T-helper 1 cell treated with Interleukin-12 subunit alpha and Interleukin-12 subunit beta and Interleukin-4 antibody, amounts not matched to agents 30 μg/mL and 1 μg/mL, for 36 hours (primary cell): ENCODE data around the gene CLPTM1L.

ENCODE experiments used
- H3K27ac Mint-ChIP-seq: one replicate; pipeline ENCODE4 v1.8.0; 2021; ENCODE audit warnings: mild to moderate bottlenecking, mixed read lengths
- H3K27me3 Mint-ChIP-seq: one replicate; pipeline ENCODE4 v1.8.0; 2021; ENCODE audit warnings: low read depth, mixed read lengths
- H3K36me3 Mint-ChIP-seq: one replicate; pipeline ENCODE4 v1.8.0; 2021; ENCODE audit warnings: low read depth, mixed read lengths
- H3K4me1 Mint-ChIP-seq: one replicate; pipeline ENCODE4 v1.8.0; 2021; ENCODE audit warnings: low read depth, mixed read lengths
- H3K4me3 Mint-ChIP-seq: one replicate; pipeline ENCODE4 v1.8.0; 2021; ENCODE audit warnings: mild to moderate bottlenecking, moderate library complexity, mixed read lengths
- H3K9me3 Mint-ChIP-seq: one replicate; pipeline ENCODE4 v1.8.0; 2021; ENCODE audit warnings: mixed read lengths

CLPTM1L gene

DNA sequence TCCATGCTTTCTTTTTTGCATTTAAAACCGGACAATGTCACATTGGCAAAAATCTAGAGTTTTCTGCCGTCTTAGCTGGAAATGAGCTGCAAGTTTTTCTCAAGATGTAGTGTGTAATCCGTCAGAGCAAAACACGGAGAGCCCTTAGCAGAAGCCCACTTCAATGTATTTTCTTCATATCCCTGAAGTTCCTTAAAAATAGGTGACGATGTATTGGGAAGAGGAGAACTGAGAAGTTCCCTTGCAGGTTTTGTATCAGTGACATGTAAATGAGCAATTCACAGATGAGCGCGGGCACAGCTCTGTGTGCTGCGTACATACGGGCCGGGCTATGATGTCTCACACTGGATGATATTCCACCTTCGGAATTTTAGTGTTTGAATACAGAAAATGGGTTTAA is 14.8 kb upstream of the CLPTM1L start:
- Mint-ChIP-seq H3K27ac (no peak overlapping the region), H3K27me3 (peaks cover 3% of the 10 kb centered on the region), H3K36me3 (no peaks in the 10 kb centered on the region)

GRCh38 chr5:1359031-1359645 is 14.2 kb upstream of the CLPTM1L start:
- no peaks in the 10 kb centered on the region for H3K9me3 Mint-ChIP-seq
- H3K4me1 Mint-ChIP-seq, result no peaks in the 10 kb centered on the region
- no peak overlapping the region for H3K27ac Mint-ChIP-seq
- H3K36me3 Mint-ChIP-seq, result no peaks in the 10 kb centered on the region
- peaks cover 8% of the 10 kb centered on the region for H3K27me3 Mint-ChIP-seq
- no peak overlapping the region for H3K4me3 Mint-ChIP-seq

More for the DNA sequence above, 14.8 kb upstream of the CLPTM1L start:
- Mint-ChIP-seq H3K4me3 (no peak overlapping the region), H3K4me1 (no peaks in the 10 kb centered on the region), H3K9me3 (no peaks in the 10 kb centered on the region)

GRCh38 chr5:1358726-1359025 is 13.8 kb upstream of the CLPTM1L start:
- H3K27me3 Mint-ChIP-seq, result peaks cover 8% of the 10 kb centered on the region
- H3K36me3 Mint-ChIP-seq, result no peaks in the 10 kb centered on the region
- no peak overlapping the region for H3K4me3 Mint-ChIP-seq
- no peaks in the 10 kb centered on the region for H3K4me1 Mint-ChIP-seq
- no peaks in the 10 kb centered on the region for H3K9me3 Mint-ChIP-seq
- H3K27ac Mint-ChIP-seq, result no peak overlapping the region

DNA sequence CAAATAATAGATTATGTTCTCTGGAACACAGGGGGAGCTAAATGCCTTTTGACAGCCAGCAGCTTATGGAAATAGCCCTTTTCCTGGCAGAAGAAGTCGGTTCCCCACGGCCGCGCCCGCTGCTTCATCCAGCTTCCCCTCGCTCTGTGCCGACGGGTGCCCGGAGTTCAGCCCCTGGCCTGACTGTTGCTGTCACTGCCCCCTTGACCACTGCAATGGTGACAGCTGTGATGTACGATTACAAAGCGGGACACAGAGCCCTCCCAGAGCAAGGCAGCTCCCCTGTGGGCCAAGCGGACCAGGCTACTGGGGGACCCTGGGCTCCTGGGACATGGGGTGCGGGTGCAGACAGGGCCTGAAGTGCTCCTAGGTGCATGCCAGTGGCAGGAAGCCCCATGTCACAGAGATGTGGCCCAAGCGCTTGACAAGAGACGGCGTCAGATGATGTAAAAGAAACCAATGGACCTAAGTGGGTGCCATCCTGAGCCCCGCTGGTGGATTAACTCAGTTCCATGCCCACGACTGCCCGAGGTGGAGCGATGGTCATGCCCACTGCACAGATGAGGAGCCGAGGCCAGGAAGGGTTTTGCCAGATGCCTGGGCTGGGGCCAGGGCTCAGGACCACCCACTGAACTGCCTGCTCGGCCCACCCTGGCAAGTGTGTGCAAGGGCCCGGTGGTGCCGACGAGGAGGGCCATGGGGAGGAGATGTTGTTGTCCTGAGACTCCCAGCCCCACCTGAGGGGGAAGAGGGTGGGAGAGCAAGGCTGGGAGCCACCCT is 13.2 kb upstream of the CLPTM1L start:
- no peak overlapping the region for H3K4me3 Mint-ChIP-seq
- H3K9me3 Mint-ChIP-seq, result no peaks in the 10 kb centered on the region
- H3K4me1 Mint-ChIP-seq, result no peaks in the 10 kb centered on the region
- peaks cover 8% of the 10 kb centered on the region for H3K27me3 Mint-ChIP-seq
- no peaks in the 10 kb centered on the region for H3K36me3 Mint-ChIP-seq
- H3K27ac Mint-ChIP-seq, result no peak overlapping the region

- Mint-ChIP-seq H3K27me3 (peaks cover 8% of the 10 kb centered on the region), H3K9me3 (no peaks in the 10 kb centered on the region), H3K27ac (no peak overlapping the region), H3K4me1 (no peaks in the 10 kb centered on the region), H3K36me3 (no peaks in the 10 kb centered on the region), H3K4me3 (no peak overlapping the region)
Measured at GRCh38 chr5:1356873-1357787, 12.2 kb upstream of the CLPTM1L start.

- Mint-ChIP-seq H3K4me1 (no peaks in the 10 kb centered on the region), H3K27ac (no peak overlapping the region), H3K27me3 (peaks cover 11% of the 10 kb centered on the region), H3K36me3 (no peaks in the 10 kb centered on the region), H3K4me3 (no peak overlapping the region), H3K9me3 (no peaks in the 10 kb centered on the region)
Measured at GRCh38 chr5:1354576-1354975, 9.7 kb upstream of the CLPTM1L start.

DNA sequence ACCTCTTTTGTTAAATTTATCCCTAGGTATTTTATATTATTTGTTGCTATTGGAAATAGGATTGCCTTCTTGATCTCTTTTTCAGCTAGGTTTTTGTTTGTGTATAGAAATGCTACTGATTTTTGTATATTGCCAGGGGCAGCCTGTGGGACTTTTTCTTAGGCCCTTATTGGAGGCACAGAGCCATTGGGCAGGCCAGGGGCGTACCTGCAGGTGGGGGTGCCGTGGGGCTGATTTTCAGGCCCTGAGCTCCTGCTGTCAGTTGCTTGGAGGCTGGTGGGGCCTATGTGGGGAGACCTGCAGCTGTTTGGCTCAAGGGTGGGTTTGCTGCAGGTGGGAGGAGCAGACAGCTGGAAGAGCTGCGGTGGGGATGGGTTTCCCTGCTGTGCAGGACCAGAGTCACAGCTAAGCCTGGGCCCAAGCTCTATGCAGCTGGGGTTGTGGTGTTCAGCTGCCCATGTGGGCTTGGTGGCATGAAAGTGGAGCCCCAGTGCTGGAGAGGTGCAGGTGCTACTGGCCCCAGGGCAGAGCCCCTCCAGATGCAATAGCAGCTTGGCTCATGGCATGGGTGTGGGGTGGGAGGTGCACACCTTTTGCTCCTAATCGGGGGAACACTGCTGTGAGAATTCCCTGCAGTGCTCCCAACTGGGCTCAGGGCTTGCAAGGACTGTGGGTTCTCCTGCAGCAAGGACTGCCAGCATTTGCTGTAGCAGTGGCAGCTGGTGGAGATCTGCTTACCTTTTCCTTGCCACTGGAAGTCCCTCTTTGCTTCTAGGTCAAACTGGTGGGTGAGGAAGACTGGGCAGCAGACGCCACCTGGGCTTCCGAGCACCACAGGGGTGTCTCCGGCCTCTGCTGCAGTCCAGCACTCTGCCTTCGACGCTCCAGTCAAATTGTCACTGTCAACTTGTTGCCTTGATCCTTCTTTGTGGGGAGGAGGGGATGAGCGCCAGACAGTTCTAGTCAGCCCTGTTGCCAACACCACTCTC is 7.6 kb upstream of the CLPTM1L start:
- Mint-ChIP-seq H3K36me3 (no peaks in the 10 kb centered on the region), H3K27ac (no peak overlapping the region), H3K27me3 (peaks cover 11% of the 10 kb centered on the region), H3K4me3 (no peak overlapping the region), H3K4me1 (no peaks in the 10 kb centered on the region), H3K9me3 (no peaks in the 10 kb centered on the region)

GRCh38 chr5:1351156-1351555 is 6.3 kb upstream of the CLPTM1L start:
- peaks cover 2% of the 10 kb centered on the region for H3K4me1 Mint-ChIP-seq
- H3K9me3 Mint-ChIP-seq, result no peaks in the 10 kb centered on the region
- H3K4me3 Mint-ChIP-seq, result no peak overlapping the region
- peaks cover 11% of the 10 kb centered on the region for H3K27me3 Mint-ChIP-seq
- H3K36me3 Mint-ChIP-seq, result no peaks in the 10 kb centered on the region
- H3K27ac Mint-ChIP-seq, result no peak overlapping the region

- Mint-ChIP-seq H3K4me1 (peaks cover 8% of the 10 kb centered on the region), H3K9me3 (no peaks in the 10 kb centered on the region), H3K27me3 (peaks cover 3% of the 10 kb centered on the region), H3K4me3 (no peak overlapping the region), H3K36me3 (peaks cover under 1% of the 10 kb centered on the region), H3K27ac (no peak overlapping the region)
Measured at GRCh38 chr5:1349246-1349645, 4.3 kb upstream of the CLPTM1L start.

DNA sequence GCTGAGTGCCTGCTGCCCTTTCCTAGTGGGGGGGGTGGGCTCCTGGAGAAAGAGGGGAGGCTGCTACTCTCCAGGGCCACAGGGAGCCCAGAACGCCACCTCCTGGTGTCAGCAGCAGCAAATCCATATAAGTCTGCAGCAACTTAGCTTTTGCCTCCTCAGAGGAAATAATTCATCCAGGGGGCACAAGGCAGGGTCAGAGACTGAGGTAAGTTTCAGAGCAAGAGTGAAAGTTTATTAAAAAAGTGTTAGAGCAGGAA is 4.0 kb upstream of the CLPTM1L start:
- no peak overlapping the region for H3K4me3 Mint-ChIP-seq
- peaks cover 12% of the 10 kb centered on the region for H3K4me1 Mint-ChIP-seq
- no peak overlapping the region for H3K27ac Mint-ChIP-seq
- no peaks in the 10 kb centered on the region for H3K9me3 Mint-ChIP-seq
- peaks cover 3% of the 10 kb centered on the region for H3K36me3 Mint-ChIP-seq
- peaks cover 3% of the 10 kb centered on the region for H3K27me3 Mint-ChIP-seq

- Mint-ChIP-seq H3K4me1 (peaks cover 18% of the 10 kb centered on the region), H3K4me3 (no peak overlapping the region), H3K9me3 (no peaks in the 10 kb centered on the region), H3K27ac (no peak overlapping the region), H3K27me3 (peaks cover 3% of the 10 kb centered on the region), H3K36me3 (peaks cover 11% of the 10 kb centered on the region)
Measured at GRCh38 chr5:1347571-1347970, 2.7 kb upstream of the CLPTM1L start.

- Mint-ChIP-seq H3K4me3 (peak overlapping the region; percentile 78), H3K4me1 (peaks cover 20% of the 10 kb centered on the region), H3K9me3 (no peaks in the 10 kb centered on the region), H3K27me3 (peaks cover 3% of the 10 kb centered on the region), H3K27ac (no peak overlapping the region), H3K36me3 (peaks cover 11% of the 10 kb centered on the region)
Measured at GRCh38 chr5:1346627-1347440, 1.9 kb upstream of the CLPTM1L start.

DNA sequence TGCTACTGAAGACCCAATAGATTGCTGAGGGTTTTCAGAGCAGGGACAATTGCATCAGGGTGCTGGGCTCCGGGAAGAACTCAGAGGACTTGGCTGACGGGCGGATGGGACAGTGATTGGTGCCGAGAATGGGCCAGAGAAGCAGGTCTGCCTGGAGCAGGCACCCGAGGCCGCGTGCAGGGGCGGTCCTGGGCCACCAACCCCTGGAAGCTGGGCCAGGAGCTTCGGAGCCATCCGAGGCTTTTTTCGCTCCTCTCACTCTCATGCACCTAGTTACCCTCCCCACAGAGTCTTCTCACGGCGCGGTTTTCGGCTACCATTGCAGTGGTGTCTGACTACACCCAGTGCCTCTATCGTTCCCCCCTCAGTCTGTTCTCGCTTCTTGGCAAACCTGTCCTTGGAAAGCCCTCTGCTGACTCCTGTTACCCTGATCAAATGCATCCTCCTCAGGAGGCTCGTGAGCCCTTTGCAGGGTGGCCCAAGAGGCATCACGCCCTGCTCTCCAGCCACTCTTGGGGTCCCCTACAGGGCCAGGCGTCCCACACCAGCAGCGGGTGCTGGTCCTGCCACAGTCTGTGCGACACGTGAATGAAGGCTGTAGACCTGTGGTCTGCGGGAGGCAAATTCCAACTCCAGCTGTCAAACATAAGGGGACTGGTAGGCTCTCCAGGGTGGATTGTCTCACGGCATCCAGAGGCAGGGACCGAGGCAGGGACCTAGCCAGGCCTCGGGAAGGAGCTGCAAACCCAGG is 1.2 kb upstream of the CLPTM1L start:
- H3K4me1 Mint-ChIP-seq, result peaks cover 21% of the 10 kb centered on the region
- peaks cover 17% of the 10 kb centered on the region for H3K36me3 Mint-ChIP-seq
- no peaks in the 10 kb centered on the region for H3K9me3 Mint-ChIP-seq
- peak overlapping the region; percentile 74 for H3K27ac Mint-ChIP-seq
- H3K4me3 Mint-ChIP-seq, result peak overlapping the region; percentile 77
- H3K27me3 Mint-ChIP-seq, result peaks cover 3% of the 10 kb centered on the region
